HepG2 (cell line): ENCODE results near the gene DNAJB11. TPM values are rescaled to one million over a fixed set of nuclear protein-coding genes. Genes with fewer than 3 reads are reported as not detected.
A peak's percentile ranks its signal among the peaks of the same experiment; 100 is the strongest.

ENCODE experiments used
- ATF4 ChIP-seq, 2 experiments: fragments of 450-650 bp in 1 of 2; sonication (generic) in 1 of 2; formaldehyde crosslinking; IDR thresholded peaks; 2 replicates each; pipeline versions ENCODE4 v1.5.0 to v1.8.0; 2020 to 2022; ENCODE audit warnings: mild to moderate bottlenecking in 1 of 2, missing genetic modification reagents in 1 of 2
- CSRNP1 ChIP-seq: sonication (generic); formaldehyde crosslinking; IDR thresholded peaks from 2 replicates; pipeline ENCODE4 v1.8.1; 2023; ENCODE audit warnings: mild to moderate bottlenecking, missing genetic modification reagents
- ESRRA ChIP-seq: sonication (generic); formaldehyde crosslinking; IDR thresholded peaks from 2 replicates; pipeline ENCODE4 v1.5.1; 2020; ENCODE audit warnings: mild to moderate bottlenecking, low read depth, missing genetic modification reagents
- FOXP1 ChIP-seq, 2 experiments: fragments of 450-650 bp in 1 of 2; IDR thresholded peaks; 2 replicates each; pipeline ENCODE4 v1.6.1; 2017 to 2018; ENCODE audit warnings: antibody characterized with exemption in 1 of 2
- HMG20B ChIP-seq: conservative IDR thresholded peaks from 2 replicates; pipeline ENCODE4 v1.6.1; 2016; ENCODE audit warnings: missing genetic modification reagents, missing compliant biosample characterization
- MEF2D ChIP-seq: sonication (generic); formaldehyde crosslinking; IDR thresholded peaks from 2 replicates; pipeline ENCODE4 v1.5.1; 2020; ENCODE audit warnings: mild to moderate bottlenecking, missing genetic modification reagents
- MNT ChIP-seq: fragments of 450-650 bp; IDR thresholded peaks from 2 replicates; pipeline ENCODE4 v1.6.1; 2016
- PAXIP1 ChIP-seq: sonication (generic); formaldehyde crosslinking; conservative IDR thresholded peaks from 2 replicates; pipeline ENCODE4 v1.4.0; 2020; ENCODE audit warnings: mild to moderate bottlenecking, missing genetic modification reagents, moderate library complexity
- ZBTB43 ChIP-seq: sonication (generic); formaldehyde crosslinking; conservative IDR thresholded peaks from 2 replicates; pipeline ENCODE4 v1.4.0; 2020; ENCODE audit warnings: missing genetic modification reagents
- ZFP36L1 ChIP-seq: sonication (generic); formaldehyde crosslinking; IDR thresholded peaks from 2 replicates; pipeline ENCODE4 v1.8.0; 2022; ENCODE audit warnings: mild to moderate bottlenecking, missing genetic modification reagents, moderate library complexity
- ZNF264 ChIP-seq: sonication (generic); formaldehyde crosslinking; IDR thresholded peaks from 2 replicates; pipeline ENCODE4 v1.4.0; 2020; ENCODE audit warnings: missing genetic modification reagents
- ZNF280D ChIP-seq: sonication (generic); formaldehyde crosslinking; IDR thresholded peaks from 2 replicates; pipeline ENCODE4 v1.5.1; 2020; ENCODE audit warnings: mild to moderate bottlenecking, missing genetic modification reagents
- ZNF772 ChIP-seq: sonication (generic); formaldehyde crosslinking; IDR thresholded peaks from 2 replicates; pipeline ENCODE4 v1.5.0; 2020; ENCODE audit warnings: mild to moderate bottlenecking, missing genetic modification reagents
- polyA plus RNA-seq, 8 experiments: library from polyadenylated mRNA; depleted of rRNA in 3 of 8; stranded (reverse) in 7 of 8; unstranded in 1 of 8; fragments of >200 nt; fragmentation: Illumina TruSeq in 4 of 8; extraction: Trizol in 4 of 8; gene quantifications; 2 replicates each; pipeline versions ENCODE4 v1.2.1 to v1.2.3, GENCODE V29; 2011 to 2016; ENCODE audit warnings: low read depth in 4 of 8, missing spikeins in 1 of 8, mixed read lengths in 1 of 8; ENCODE audit not compliant: insufficient read depth in 1 of 8
- total RNA-seq, 5 experiments: library from RNA; depleted of rRNA; stranded (reverse); fragments of >200 nt; fragmentation: Illumina TruSeq; extraction: Trizol; gene quantifications; 2 replicates each; pipeline ENCODE4 v1.2.3, GENCODE V29; 2016; ENCODE audit warnings: low read depth in 1 of 5

DNAJB11 gene
- total and polyA plus RNA-seq, 2 of the 13 experiments (the other 11 are each of a cell fraction or from before 2014, with no cell fraction given), result 41.0 to 132 TPM

- peak; percentile 98 for TF ChIP-seq FOXP1 (IDR thresholded peaks at IDR 0.05)
- peak; percentile 100 for TF ChIP-seq FOXP1 (CRISPR knock-in tag; IDR thresholded peaks at IDR 0.05)
- TF ChIP-seq ESRRA, result peak; percentile 81
- 0 out of 2 replicates have a peak, but pooled peaks have one; percentile 27 for TF ChIP-seq ZNF280D
- peak; percentile 99 for TF ChIP-seq HMG20B (CRISPR knock-in tag)
- 0 out of 2 replicates have a peak, but pooled peaks have one; percentile 2 for TF ChIP-seq MNT
- peak in 1 of 2 experiments; percentile 94; a peak in 2 of 4 replicates for TF ChIP-seq ATF4 (CRISPR knock-in tag; IDR thresholded peaks at IDR 0.05)
- peak; percentile 91 for TF ChIP-seq PAXIP1 (CRISPR knock-in tag)
- peak; percentile 66; the same call in 1 of the 2 replicates for TF ChIP-seq ZNF772
- peak; percentile 72; the same call in 1 of the 2 replicates for TF ChIP-seq ZNF264
- 0 out of 2 replicates have a peak, but pooled peaks have one; percentile 62 for TF ChIP-seq ZFP36L1 (CRISPR knock-in tag)
- 0 out of 2 replicates have a peak, but pooled peaks have one; percentile 52 for TF ChIP-seq CSRNP1
- 0 out of 2 replicates have a peak, but pooled peaks have one; percentile 35 for TF ChIP-seq ZBTB43 (CRISPR knock-in tag)
- TF ChIP-seq MEF2D, result peak; percentile 93
Measured at GRCh38 chr3:186634207-186634606, 63.7 kb downstream of the DNAJB11 start (continued).
